ENCODE results near the gene PRICKLE4.

The PRICKLE4 gene

GRCh38 chr6:41779788-41780550 is 613 bp upstream of the PRICKLE4 start, which contains the start of gene FRS3:
TSS of gene FRS3 (minus strand) at chr6:41779900. CDS start at chr6:41776987, 2,913 bp downstream.
- TF ChIP-seq CTCF (IDR thresholded peaks at IDR 0.05) = peak; percentile 98
- Histone ChIP-seq H3K9me3 (ENCODE audit: control insufficient read depth, low read length) (no peaks in the 10 kb centered on the region), H3K79me2 (no peaks in the 10 kb centered on the region), H3K4me3 (ENCODE audit: low read depth, low read length) (peak within 1 kb of the TSS; percentile 70), H2AFZ (peak within 1 kb of the TSS; percentile 85), H3K4me2 (ENCODE audit: low read length) (peak within 1 kb of the TSS; percentile 96), H3K27me3 (ENCODE audit: control insufficient read depth, insufficient read depth, low read length) (no peaks in the 10 kb centered on the region), H3K9ac (no peak within 1 kb of the TSS), H3K27ac (peak within 1 kb of the TSS; percentile 72), H3K36me3 (ENCODE audit: control insufficient read depth, insufficient read depth, low read length) (no peaks in the 10 kb centered on the region), H3K4me1 (peaks cover 12% of the 10 kb centered on the region)

GRCh38 chr6:41781366-41781730 is 766 bp downstream of the PRICKLE4 start:
- Histone ChIP-seq H3K79me2 (no peaks in the 10 kb centered on the region), H3K4me1 (peaks cover 17% of the 10 kb centered on the region), H2AFZ (peak overlapping the region; percentile 85), H3K27me3 (ENCODE audit: control insufficient read depth, insufficient read depth, low read length) (no peaks in the 10 kb centered on the region), H3K27ac (peak overlapping the region; percentile 72), H3K9me3 (ENCODE audit: control insufficient read depth, low read length) (no peaks in the 10 kb centered on the region), H3K9ac (no peak overlapping the region), H3K36me3 (ENCODE audit: control insufficient read depth, insufficient read depth, low read length) (no peaks in the 10 kb centered on the region), H3K4me3 (ENCODE audit: low read depth, low read length) (peak overlapping the region; percentile 70), H3K4me2 (ENCODE audit: low read length) (peak overlapping the region; percentile 96)
- no peak for TF ChIP-seq CTCF (IDR thresholded peaks at IDR 0.05)

- TF ChIP-seq CTCF (IDR thresholded peaks at IDR 0.05) = no peak
- Histone ChIP-seq H3K4me3 (ENCODE audit: low read depth, low read length) (no peak overlapping the region), H3K9me3 (ENCODE audit: control insufficient read depth, low read length) (no peaks in the 10 kb centered on the region), H3K4me1 (peaks cover 17% of the 10 kb centered on the region), H3K79me2 (no peaks in the 10 kb centered on the region), H3K27ac (no peak overlapping the region), H3K4me2 (ENCODE audit: low read length) (no peak overlapping the region), H2AFZ (no peak overlapping the region), H3K9ac (no peak overlapping the region), H3K36me3 (ENCODE audit: control insufficient read depth, insufficient read depth, low read length) (no peaks in the 10 kb centered on the region), H3K27me3 (ENCODE audit: control insufficient read depth, insufficient read depth, low read length) (no peaks in the 10 kb centered on the region)
These were observed 2.7 kb downstream of the PRICKLE4 start for GRCh38 chr6:41783106-41783780.

- H3K4me1 ChIP-seq = peaks cover 13% of the 10 kb centered on the region
- no peak overlapping the region for H3K9ac ChIP-seq
These were observed 4.1 kb downstream of the PRICKLE4 start for GRCh38 chr6:41784581-41785171.

More at GRCh38 chr6:41784581-41785171, 4.1 kb downstream of the PRICKLE4 start:
- no peak overlapping the region for H3K4me3 ChIP-seq (ENCODE audit: low read depth, low read length)
- no peaks in the 10 kb centered on the region for H3K9me3 ChIP-seq (ENCODE audit: control insufficient read depth, low read length)
- no peak for TF ChIP-seq CTCF (IDR thresholded peaks at IDR 0.05)
- H3K79me2 ChIP-seq = no peaks in the 10 kb centered on the region
- no peak overlapping the region for H3K27ac ChIP-seq
- no peaks in the 10 kb centered on the region for H3K27me3 ChIP-seq (ENCODE audit: control insufficient read depth, insufficient read depth, low read length)
- no peaks in the 10 kb centered on the region for H3K36me3 ChIP-seq (ENCODE audit: control insufficient read depth, insufficient read depth, low read length)
- no peak overlapping the region for H2AFZ ChIP-seq
- no peak overlapping the region for H3K4me2 ChIP-seq (ENCODE audit: low read length)
